DMS153 treated with DMSO at 0.1 percent for 48 hours (cell line): ENCODE measurements around the gene FLT1.

Experiments
- DNase-seq: peaks from one replicate; lab custom pipeline; 2025; ENCODE audit not compliant: unreplicated experiment; lab: John Stamatoyannopoulos, UW

FLT1 gene

GRCh38 chr13:28396053-28396452 lies 98.9 kb downstream of the FLT1 start:
- DNase-seq: no peak

GRCh38 chr13:28394422-28394821 lies 100.5 kb downstream of the FLT1 start:
- no peak for DNase-seq

- no peak for DNase-seq
Measured at GRCh38 chr13:28392896-28393505, 101.9 kb downstream of the FLT1 start.

GRCh38 chr13:28392428-28392827 lies 102.5 kb downstream of the FLT1 start:
- no peak for DNase-seq

- DNase-seq: no peak
Measured at GRCh38 chr13:28387740-28388501, 107.0 kb downstream of the FLT1 start.

- DNase-seq: no peak
Measured at GRCh38 chr13:28385362-28385761, 109.6 kb downstream of the FLT1 start.

GRCh38 chr13:28384789-28385188 lies 110.1 kb downstream of the FLT1 start:
- DNase-seq: no peak

- DNase-seq: no peak
Measured at GRCh38 chr13:28380319-28380718, 114.6 kb downstream of the FLT1 start.

- DNase-seq: no peak
Measured at GRCh38 chr13:28379371-28380083, 115.4 kb downstream of the FLT1 start.

GRCh38 chr13:28376604-28377003 lies 118.3 kb downstream of the FLT1 start:
- DNase-seq: no peak

GRCh38 chr13:28375250-28375930 lies 119.5 kb downstream of the FLT1 start:
- DNase-seq: no peak

- DNase-seq: no peak
Measured at GRCh38 chr13:28373810-28374209, 121.1 kb downstream of the FLT1 start.

- DNase-seq: no peak
Measured at GRCh38 chr13:28370448-28370847, 124.5 kb downstream of the FLT1 start.

GRCh38 chr13:28358708-28359107 lies 136.2 kb downstream of the FLT1 start:
- no peak for DNase-seq

- DNase-seq: no peak
Measured at GRCh38 chr13:28357911-28358433, 137.0 kb downstream of the FLT1 start.

GRCh38 chr13:28357247-28357825 lies 137.6 kb downstream of the FLT1 start:
- DNase-seq: no peak

- no peak for DNase-seq
Measured at GRCh38 chr13:28356561-28357021, 138.3 kb downstream of the FLT1 start.

- no peak for DNase-seq
Measured at GRCh38 chr13:28355822-28356371, 139.0 kb downstream of the FLT1 start.

GRCh38 chr13:28355046-28355821 lies 139.7 kb downstream of the FLT1 start:
- no peak for DNase-seq

GRCh38 chr13:28353679-28354078 lies 141.2 kb downstream of the FLT1 start:
- no peak for DNase-seq
